ENCODE data around the gene TSPAN13. TPM values are rescaled to one million over a fixed set of nuclear protein-coding genes. Genes with fewer than 3 reads are reported as not detected.

The TSPAN13 gene
- total RNA-seq, 1 experiment from 2014 or later: 32.7 TPM

GRCh38 chr7:16778476-16778875 is 24.9 kb downstream of the TSPAN13 start:
- Mint-ChIP-seq H3K4me1 (peaks cover 27% of the 10 kb centered on the region), H3K36me3 (no peaks in the 10 kb centered on the region), H3K4me3 (no peak overlapping the region), H3K27me3 (ENCODE audit: low read depth) (no peaks in the 10 kb centered on the region), H3K9me3 (no peaks in the 10 kb centered on the region), H3K27ac (peak overlapping the region; percentile 91)
- ChIA-PET POLR2A (no interaction called here), CTCF (interaction anchor here (0.7 to 1.2 kb wide), 2 partner anchors 22 to 83 kb away, joined by 3 read pairs; no protein-coding TSS in a partner anchor)
- peak; percentile 76 for ATAC-seq
- no peak for DNase-seq (ENCODE audit: low spot score)
- TF ChIP-seq GRHL2 (CRISPR knock-in tag; IDR thresholded peaks at IDR 0.05; ENCODE audit: insufficient replicate concordance, severe bottlenecking): no peak
- TF ChIP-seq PREB (CRISPR knock-in tag; IDR thresholded peaks at IDR 0.05; ENCODE audit: borderline replicate concordance): no peak
- TF ChIP-seq ZNF671 (CRISPR knock-in tag; IDR thresholded peaks at IDR 0.05): no peak
- TF ChIP-seq NR3C1 (CRISPR knock-in tag; conservative IDR thresholded peaks at IDR 0.05; ENCODE audit: low read depth): no peak
- TF ChIP-seq PRRX2 (CRISPR knock-in tag; IDR thresholded peaks at IDR 0.05): no peak
- TF ChIP-seq GABPB1 (CRISPR knock-in tag; IDR thresholded peaks at IDR 0.05): no peak
- 0 out of 2 replicates have a peak, but pooled peaks have one; percentile 41 for TF ChIP-seq ETV6 (CRISPR knock-in tag; IDR thresholded peaks at IDR 0.05)

- CTCF ChIA-PET: interaction anchor here (0.7 kb wide), 1 partner anchor 22 kb away, joined by 3 read pairs; no protein-coding TSS in a partner anchor
Measured at GRCh38 chr7:16779051-16779450, 25.5 kb downstream of the TSPAN13 start.

GRCh38 chr7:16780596-16780995 is 27.0 kb downstream of the TSPAN13 start:
- ATAC-seq: no peak
- Mint-ChIP-seq H3K4me1 (peaks cover 24% of the 10 kb centered on the region), H3K27ac (no peak overlapping the region), H3K4me3 (no peak overlapping the region), H3K9me3 (no peaks in the 10 kb centered on the region), H3K27me3 (ENCODE audit: low read depth) (no peaks in the 10 kb centered on the region), H3K36me3 (no peaks in the 10 kb centered on the region)
- no peak for TF ChIP-seq ZSCAN18 (CRISPR knock-in tag; IDR thresholded peaks at IDR 0.05)
- ChIA-PET CTCF (interaction anchor here (0.9 to 1.6 kb wide), 2 partner anchors 20 to 134 kb away, joined by 3 to 6 read pairs; no protein-coding TSS in a partner anchor), POLR2A (no interaction called here)
- DNase-seq (ENCODE audit: low spot score): no peak

More at GRCh38 chr7:16779051-16779450, 25.5 kb downstream of the TSPAN13 start:
- Mint-ChIP-seq H3K9me3 (no peaks in the 10 kb centered on the region), H3K27me3 (ENCODE audit: low read depth) (no peaks in the 10 kb centered on the region), H3K27ac (no peak overlapping the region), H3K4me3 (no peak overlapping the region), H3K36me3 (no peaks in the 10 kb centered on the region), H3K4me1 (peaks cover 27% of the 10 kb centered on the region)
- TF ChIP-seq STAT6 (CRISPR knock-in tag; conservative IDR thresholded peaks at IDR 0.05; ENCODE audit: low read depth): no peak
- no peak for TF ChIP-seq ZNF219 (CRISPR knock-in tag; IDR thresholded peaks at IDR 0.05; ENCODE audit: borderline replicate concordance)
- no peak for TF ChIP-seq FOXK1 (CRISPR knock-in tag; IDR thresholded peaks at IDR 0.05)
- TF ChIP-seq RORB (CRISPR knock-in tag; IDR thresholded peaks at IDR 0.05): no peak
- TF ChIP-seq ERG (CRISPR knock-in tag; IDR thresholded peaks at IDR 0.05): no peak
- TF ChIP-seq ZNF138 (CRISPR knock-in tag; conservative IDR thresholded peaks at IDR 0.05): no peak
- ATAC-seq: no peak
- DNase-seq (ENCODE audit: low spot score): no peak
- POLR2A ChIA-PET: no interaction called here

All from WTC11 (cell line).